Hindlimb muscle (tissue), 1 donor: Measurements from ENCODE around the gene PITPNC1. TPM values are rescaled to one million over a fixed set of nuclear protein-coding genes. Genes with fewer than 3 reads are reported as not detected.
"Not testable (repeated sequence)": the region's sequence is repeated elsewhere in the genome, so short reads cannot be mapped to it uniquely, and the experiment has no call there.

Source experiments
- DNase-seq: peaks from one replicate; pipeline ENCODE4 v3.0.0-alpha.2; 2013
- polyA plus RNA-seq: library from polyadenylated mRNA; unstranded; fragments of 120-200 nt; gene quantifications from one replicate; pipeline ENCODE4 v1.2.1, GENCODE V29; 2013; ENCODE audit not compliant: insufficient read length

The PITPNC1 gene
- polyA plus RNA-seq, 1 donor: 8.8 TPM

GRCh38 chr17:67557052-67557845 lies 180.2 kb downstream of the PITPNC1 start:
- no peak for DNase-seq

GRCh38 chr17:67557921-67558320 lies 180.8 kb downstream of the PITPNC1 start:
- DNase-seq: no peak

GRCh38 chr17:67558740-67559380 lies 181.8 kb downstream of the PITPNC1 start:
- no peak for DNase-seq

GRCh38 chr17:67559381-67559966 lies 182.4 kb downstream of the PITPNC1 start:
- DNase-seq: no peak

- no peak for DNase-seq
Observed at GRCh38 chr17:67562005-67562404, 184.9 kb downstream of the PITPNC1 start.

- DNase-seq: no peak
Observed at GRCh38 chr17:67563692-67564228, 186.7 kb downstream of the PITPNC1 start.

GRCh38 chr17:67565068-67565467 lies 188.0 kb downstream of the PITPNC1 start:
- DNase-seq: no peak

- DNase-seq: no peak
Observed at GRCh38 chr17:67566656-67567055, 189.6 kb downstream of the PITPNC1 start.

GRCh38 chr17:67569015-67569451 lies 192.0 kb downstream of the PITPNC1 start:
- DNase-seq: peak; percentile 39

GRCh38 chr17:67569873-67570272 lies 192.8 kb downstream of the PITPNC1 start:
- no peak for DNase-seq

GRCh38 chr17:67570797-67571196 lies 193.7 kb downstream of the PITPNC1 start:
- no peak for DNase-seq

GRCh38 chr17:67571478-67571877 lies 194.4 kb downstream of the PITPNC1 start:
- DNase-seq: no peak

- no peak for DNase-seq
Observed at GRCh38 chr17:67573987-67574657, 197.0 kb downstream of the PITPNC1 start.

GRCh38 chr17:67574658-67575293 lies 197.7 kb downstream of the PITPNC1 start:
- no peak for DNase-seq

- DNase-seq: no peak
Observed at GRCh38 chr17:67575325-67575724, 198.2 kb downstream of the PITPNC1 start.

- DNase-seq: no peak
Observed at GRCh38 chr17:67576471-67577115, 199.5 kb downstream of the PITPNC1 start.

GRCh38 chr17:67577429-67578141 lies 200.5 kb downstream of the PITPNC1 start:
- DNase-seq: no peak

GRCh38 chr17:67578142-67578457 lies 201.0 kb downstream of the PITPNC1 start:
- DNase-seq: no peak

- not testable (repeated sequence) for DNase-seq
Observed at GRCh38 chr17:67578679-67579405, 201.8 kb downstream of the PITPNC1 start.

GRCh38 chr17:67582673-67583081 lies 205.6 kb downstream of the PITPNC1 start:
- no peak for DNase-seq
